Neural progenitor cell (in vitro differentiated cells): ENCODE results near the gene SLC47A2.

Experiments
- CTCF ChIP-seq: fragments of 200-600 bp; sonication (generic); IDR thresholded peaks from 2 replicates; pipeline ENCODE4 v1.5.1; 2017; ENCODE audit warnings: antibody characterized with exemption, mild to moderate bottlenecking
- EZH2 ChIP-seq: fragments of 200-600 bp; sonication (generic); IDR thresholded peaks from 2 replicates; pipeline ENCODE4 v1.6.1; 2017; ENCODE audit warnings: antibody characterized with exemption, mild to moderate bottlenecking, moderate library complexity
- EZH2phosphoT487 ChIP-seq: fragments of 200-600 bp; sonication (generic); IDR thresholded peaks from 2 replicates; pipeline ENCODE4 v1.6.1; 2017; ENCODE audit warnings: antibody characterized with exemption

GRCh38 chr17:19663097-19663496, 53.3 kb downstream of the SLC47A2 start:
- TF ChIP-seq CTCF: no peak
- TF ChIP-seq EZH2phosphoT487: no peak
- no peak for TF ChIP-seq EZH2
